ENCODE data around the gene POLR1A.

- TF ChIP-seq CTCF (IDR thresholded peaks at IDR 0.05; ENCODE audit: low read depth, low read length, missing input control) = no peak
- no peak for TF ChIP-seq ZBTB33 (IDR thresholded peaks at IDR 0.05)
- TF ChIP-seq ATF3 (IDR thresholded peaks at IDR 0.05) = no peak
- TF ChIP-seq REST (IDR thresholded peaks at IDR 0.05) = no peak
- no peak for TF ChIP-seq SP1 (IDR thresholded peaks at IDR 0.05)
- TF ChIP-seq HNF4G (IDR thresholded peaks at IDR 0.05) = no peak
- TF ChIP-seq MAX (IDR thresholded peaks at IDR 0.05) = no peak
- TF ChIP-seq EGR1 (IDR thresholded peaks at IDR 0.05; ENCODE audit: low read depth in 2 of 2) = no peak
- TF ChIP-seq YY1 (IDR thresholded peaks at IDR 0.05) = no peak
- TF ChIP-seq RAD21 (IDR thresholded peaks at IDR 0.05) = peak in 1 of 2 donors; percentile 7
- no peak for TF ChIP-seq TAF1 (conservative IDR thresholded peaks at IDR 0.05)
- peak; percentile 63 for TF ChIP-seq NR2F2 (IDR thresholded peaks at IDR 0.05)
Observed at GRCh38 chr2:86037141-86037794, 68.4 kb downstream of the POLR1A start.
